Fibroblast of villous mesenchyme (primary cell): ENCODE measurements around the gene MAPK11. TPM values are rescaled to one million over a fixed set of nuclear protein-coding genes. Genes with fewer than 3 reads are reported as not detected.

Experiments used
- DNase-seq: peaks from one replicate; pipeline ENCODE4 v3.0.0-alpha.2; 2010; ENCODE audit warnings: low read depth
- H3K4me3 ChIP-seq: 2 replicates; pipeline ENCODE4 v1.5.1; 2011; ENCODE audit warnings: low read depth, mild to moderate bottlenecking, low read length
- total RNA-seq: library from RNA; depleted of rRNA; stranded (reverse); fragments of >200 nt; gene quantifications from 2 replicates; pipeline ENCODE4 v1.2.3, GENCODE V29; 2012
- TF ChIP-seq, protein P1 (sequence below): IDR thresholded peaks from 2 replicates; pipeline ENCODE4 v1.5.1; 2012; ENCODE audit warnings: low read depth, mild to moderate bottlenecking, low read length; ENCODE audit not compliant: insufficient read depth

The MAPK11 gene
- total RNA-seq, 1 donor, result 6.5 TPM

DNA sequence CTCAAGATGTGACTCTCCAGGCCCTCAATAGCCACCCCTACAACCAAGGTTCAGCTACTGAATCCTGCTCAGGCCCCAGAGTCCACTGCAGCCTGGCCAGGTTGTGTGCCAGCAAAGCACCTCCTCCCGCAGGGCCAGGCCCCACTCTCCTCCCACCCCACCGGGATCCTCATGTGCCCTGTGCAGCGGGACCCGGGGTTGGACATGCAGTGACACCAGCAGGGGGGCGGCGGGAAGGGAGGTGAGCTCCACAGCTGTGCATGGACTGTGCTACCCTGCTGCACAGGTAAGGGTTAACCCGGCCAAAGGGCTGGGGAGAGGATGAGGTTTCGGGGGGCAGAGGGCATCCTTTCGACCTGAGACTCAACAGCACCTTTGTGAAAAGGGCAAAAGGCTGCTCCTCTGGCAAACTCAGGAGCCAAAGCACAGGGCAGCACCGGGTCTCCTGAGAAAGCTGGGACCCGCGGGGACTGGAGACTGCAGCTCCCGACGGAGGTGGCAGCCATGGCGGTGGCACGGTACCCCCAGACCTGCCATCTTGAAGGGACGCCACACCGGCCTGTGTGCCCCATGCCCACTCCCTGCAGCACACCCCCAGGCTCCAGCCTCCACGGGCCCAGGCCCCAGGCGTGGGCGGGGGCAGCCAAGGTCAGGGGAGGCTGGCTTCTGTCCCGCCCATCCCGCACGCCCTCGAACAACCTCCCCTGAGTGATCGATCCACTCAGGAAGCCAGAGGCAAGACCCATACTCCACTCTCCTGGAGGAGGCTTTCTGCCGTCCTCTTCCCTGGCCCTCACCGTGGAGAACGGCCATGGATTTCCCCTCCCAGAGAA is 26.7 kb upstream of the MAPK11 start:
- no peak overlapping the region for H3K4me3 ChIP-seq
- TF ChIP-seq, protein P1, sequence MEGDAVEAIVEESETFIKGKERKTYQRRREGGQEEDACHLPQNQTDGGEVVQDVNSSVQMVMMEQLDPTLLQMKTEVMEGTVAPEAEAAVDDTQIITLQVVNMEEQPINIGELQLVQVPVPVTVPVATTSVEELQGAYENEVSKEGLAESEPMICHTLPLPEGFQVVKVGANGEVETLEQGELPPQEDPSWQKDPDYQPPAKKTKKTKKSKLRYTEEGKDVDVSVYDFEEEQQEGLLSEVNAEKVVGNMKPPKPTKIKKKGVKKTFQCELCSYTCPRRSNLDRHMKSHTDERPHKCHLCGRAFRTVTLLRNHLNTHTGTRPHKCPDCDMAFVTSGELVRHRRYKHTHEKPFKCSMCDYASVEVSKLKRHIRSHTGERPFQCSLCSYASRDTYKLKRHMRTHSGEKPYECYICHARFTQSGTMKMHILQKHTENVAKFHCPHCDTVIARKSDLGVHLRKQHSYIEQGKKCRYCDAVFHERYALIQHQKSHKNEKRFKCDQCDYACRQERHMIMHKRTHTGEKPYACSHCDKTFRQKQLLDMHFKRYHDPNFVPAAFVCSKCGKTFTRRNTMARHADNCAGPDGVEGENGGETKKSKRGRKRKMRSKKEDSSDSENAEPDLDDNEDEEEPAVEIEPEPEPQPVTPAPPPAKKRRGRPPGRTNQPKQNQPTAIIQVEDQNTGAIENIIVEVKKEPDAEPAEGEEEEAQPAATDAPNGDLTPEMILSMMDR, result no peak
- DNase-seq, result no peak

DNA sequence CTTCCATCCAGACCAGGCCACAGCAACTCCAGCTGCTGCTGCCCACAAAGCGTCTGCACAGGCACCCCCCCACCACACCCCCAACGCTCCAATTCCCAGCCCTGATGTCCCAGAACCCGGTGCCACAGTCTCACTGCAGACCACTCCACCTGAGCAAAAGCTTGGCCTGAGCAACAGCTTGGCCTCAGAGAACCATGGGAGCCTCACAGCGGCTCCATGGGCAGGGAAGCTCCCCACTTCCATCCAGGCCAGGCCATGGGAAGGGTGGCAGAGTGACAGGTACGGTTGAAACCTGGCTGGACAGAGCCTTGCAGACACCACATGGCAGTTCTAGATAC is 24.1 kb upstream of the MAPK11 start:
- TF ChIP-seq, protein P1, result no peak
- no peak overlapping the region for H3K4me3 ChIP-seq
- no peak for DNase-seq

DNA sequence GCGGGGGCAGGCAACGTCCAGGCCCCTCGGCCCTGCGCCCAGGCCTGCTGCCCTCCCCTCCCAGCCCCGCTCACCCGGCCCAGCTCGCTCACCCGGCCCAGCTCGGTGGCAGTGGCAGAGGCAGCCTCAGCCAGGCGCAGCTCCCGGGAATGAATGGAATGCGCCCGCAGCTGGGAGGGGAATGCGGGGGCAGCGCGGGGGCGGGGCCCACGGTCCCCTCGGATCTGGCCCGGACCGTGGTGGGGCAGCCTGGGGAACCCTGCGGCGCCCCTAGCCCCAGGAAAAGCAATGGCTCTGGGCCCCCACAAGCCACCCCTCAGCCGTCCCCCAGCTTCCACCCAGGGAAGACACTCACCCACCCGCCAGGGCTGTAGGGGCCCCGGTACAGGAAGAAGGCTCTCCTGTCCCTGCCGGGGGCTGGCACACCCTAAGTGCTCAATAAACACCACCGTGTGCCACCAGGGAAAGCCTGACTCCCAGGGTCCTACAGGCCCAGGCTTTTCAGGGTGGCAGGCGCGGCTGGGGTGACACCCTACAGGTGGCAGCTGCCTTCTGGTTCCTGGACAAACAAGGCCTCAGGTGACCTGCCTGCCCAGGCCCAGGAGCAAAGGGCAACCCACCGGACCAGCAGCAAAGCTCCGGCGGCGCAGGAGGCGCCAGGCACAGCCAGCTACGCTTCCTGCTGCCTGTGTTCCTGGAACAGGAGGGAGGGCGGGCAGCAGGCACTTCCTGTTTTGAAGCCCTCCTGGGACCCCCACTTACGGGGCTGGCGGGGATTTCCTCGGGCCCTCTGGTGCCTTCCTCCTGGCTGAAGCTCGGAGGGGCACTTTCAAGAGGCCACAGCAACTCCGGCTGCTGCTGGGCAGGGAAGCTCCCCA is 23.5 kb upstream of the MAPK11 start:
- TF ChIP-seq, protein P1, result no peak
- DNase-seq, result peak; percentile 69
- H3K4me3 ChIP-seq, result peak overlapping the region; percentile 27

DNA sequence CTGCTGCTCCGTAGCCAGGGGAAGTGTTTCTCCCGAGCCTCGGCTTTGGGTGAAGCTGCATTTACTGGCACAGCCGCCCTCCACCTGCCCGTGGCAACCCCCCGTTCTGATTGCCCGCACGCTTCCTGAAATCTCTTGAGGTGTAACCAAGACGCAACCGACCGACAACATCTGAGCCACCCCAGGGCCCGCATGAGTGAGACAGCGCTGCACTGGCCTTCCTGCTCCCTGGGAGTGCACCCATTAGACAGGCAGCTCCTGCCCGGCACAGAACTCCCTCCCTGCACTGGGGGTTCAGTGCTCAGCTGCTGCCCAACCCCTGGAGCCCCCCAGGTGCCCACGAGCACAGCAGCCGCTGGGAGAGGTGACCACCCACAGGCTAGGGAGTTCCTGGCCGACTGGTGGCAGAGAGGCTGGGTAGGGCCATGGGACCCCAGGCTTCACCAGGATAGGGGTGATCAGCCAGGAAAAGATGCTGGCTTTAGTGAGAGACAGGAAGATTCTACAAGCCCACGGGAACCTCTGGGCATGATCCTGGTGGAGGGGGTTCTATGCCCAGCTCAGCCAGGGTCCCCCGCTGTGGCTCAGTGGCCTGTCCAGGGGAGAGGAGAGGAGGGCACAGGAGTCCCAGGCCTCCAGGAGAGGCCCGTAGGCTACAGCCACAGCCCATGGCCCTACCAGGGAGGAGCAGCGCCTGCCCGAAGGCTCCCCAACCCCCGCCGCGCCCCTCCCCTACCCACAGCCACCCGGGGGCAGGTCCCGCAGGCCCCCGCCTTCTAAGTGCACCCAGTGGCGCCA is 22.7 kb upstream of the MAPK11 start:
- no peak for DNase-seq
- H3K4me3 ChIP-seq, result peak overlapping the region; percentile 36
- TF ChIP-seq, protein P1, result no peak

DNA sequence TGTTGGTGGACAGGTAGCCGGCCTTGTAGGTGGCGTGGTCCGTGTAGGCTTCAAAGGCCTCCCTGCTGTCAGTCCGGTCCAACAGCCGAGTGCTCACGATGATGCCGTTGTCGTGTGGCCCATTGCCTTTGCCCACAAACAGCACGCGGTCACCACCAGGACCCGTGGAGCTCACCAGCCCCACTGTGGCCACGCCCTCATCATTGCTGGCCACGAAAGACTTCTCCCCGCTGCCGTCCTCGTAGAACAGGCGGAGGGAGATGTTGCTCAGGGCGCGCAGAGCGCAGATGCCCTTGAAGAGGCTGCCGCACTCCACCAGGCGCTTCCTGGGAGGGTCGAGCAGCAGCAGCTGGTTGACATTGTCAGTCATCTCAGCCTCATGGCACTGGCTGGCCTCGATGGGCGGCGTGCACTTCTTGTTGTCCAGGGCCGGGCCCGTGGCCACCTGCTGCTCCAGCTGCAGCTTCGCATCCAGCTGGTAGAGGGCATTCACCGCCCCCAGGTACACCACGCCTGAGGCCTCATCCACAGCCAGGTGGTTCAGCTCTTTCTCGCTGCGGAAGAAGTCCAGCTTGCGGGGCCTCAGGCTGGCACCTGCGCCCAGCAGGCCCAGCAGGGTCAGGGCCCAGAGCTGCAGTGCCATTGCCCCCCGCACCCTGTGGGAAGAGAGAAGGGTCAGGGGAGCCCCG is 19.9 kb upstream of the MAPK11 start:
- DNase-seq, result no peak
- TF ChIP-seq, protein P1, result no peak
- H3K4me3 ChIP-seq, result no peak overlapping the region
